ENCODE data around the gene MTMR2. TPM values are rescaled to one million over a fixed set of nuclear protein-coding genes. Genes with fewer than 3 reads are reported as not detected.

The MTMR2 gene
- total RNA-seq, 1 donor from 2014 or later: 45.0 TPM

- Mint-ChIP-seq H3K27me3 (no peaks in the 10 kb centered on the region), H3K27ac (peak overlapping the region; percentile 50), H3K9me3 (ENCODE audit: low read depth) (no peaks in the 10 kb centered on the region), H3K36me3 (ENCODE audit: insufficient read depth) (peaks cover 6% of the 10 kb centered on the region), H3K4me3 (ENCODE audit: low read depth) (no peak overlapping the region), H3K4me1 (ENCODE audit: low read depth) (peaks cover 7% of the 10 kb centered on the region)
- DNase-seq (ENCODE audit: low spot score, unreplicated experiment): no peak
- TF ChIP-seq, protein P1, sequence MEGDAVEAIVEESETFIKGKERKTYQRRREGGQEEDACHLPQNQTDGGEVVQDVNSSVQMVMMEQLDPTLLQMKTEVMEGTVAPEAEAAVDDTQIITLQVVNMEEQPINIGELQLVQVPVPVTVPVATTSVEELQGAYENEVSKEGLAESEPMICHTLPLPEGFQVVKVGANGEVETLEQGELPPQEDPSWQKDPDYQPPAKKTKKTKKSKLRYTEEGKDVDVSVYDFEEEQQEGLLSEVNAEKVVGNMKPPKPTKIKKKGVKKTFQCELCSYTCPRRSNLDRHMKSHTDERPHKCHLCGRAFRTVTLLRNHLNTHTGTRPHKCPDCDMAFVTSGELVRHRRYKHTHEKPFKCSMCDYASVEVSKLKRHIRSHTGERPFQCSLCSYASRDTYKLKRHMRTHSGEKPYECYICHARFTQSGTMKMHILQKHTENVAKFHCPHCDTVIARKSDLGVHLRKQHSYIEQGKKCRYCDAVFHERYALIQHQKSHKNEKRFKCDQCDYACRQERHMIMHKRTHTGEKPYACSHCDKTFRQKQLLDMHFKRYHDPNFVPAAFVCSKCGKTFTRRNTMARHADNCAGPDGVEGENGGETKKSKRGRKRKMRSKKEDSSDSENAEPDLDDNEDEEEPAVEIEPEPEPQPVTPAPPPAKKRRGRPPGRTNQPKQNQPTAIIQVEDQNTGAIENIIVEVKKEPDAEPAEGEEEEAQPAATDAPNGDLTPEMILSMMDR (IDR thresholded peaks at IDR 0.05; ENCODE audit: unreplicated experiment): no peak
Measured at GRCh38 chr11:95853862-95854261, 70.0 kb downstream of the MTMR2 start.

GRCh38 chr11:95853138-95853537, 70.8 kb downstream of the MTMR2 start:
- peaks cover 4% of the 10 kb centered on the region for H3K36me3 Mint-ChIP-seq (ENCODE audit: insufficient read depth)
- no peak overlapping the region for H3K27ac Mint-ChIP-seq
- H3K27me3 Mint-ChIP-seq: no peaks in the 10 kb centered on the region
- H3K9me3 Mint-ChIP-seq (ENCODE audit: low read depth): no peaks in the 10 kb centered on the region
- TF ChIP-seq, protein P1 (IDR thresholded peaks at IDR 0.05; ENCODE audit: unreplicated experiment): no peak
- H3K4me1 Mint-ChIP-seq (ENCODE audit: low read depth): peaks cover 7% of the 10 kb centered on the region
- DNase-seq (ENCODE audit: low spot score, unreplicated experiment): no peak
- H3K4me3 Mint-ChIP-seq (ENCODE audit: low read depth): no peak overlapping the region

DNA sequence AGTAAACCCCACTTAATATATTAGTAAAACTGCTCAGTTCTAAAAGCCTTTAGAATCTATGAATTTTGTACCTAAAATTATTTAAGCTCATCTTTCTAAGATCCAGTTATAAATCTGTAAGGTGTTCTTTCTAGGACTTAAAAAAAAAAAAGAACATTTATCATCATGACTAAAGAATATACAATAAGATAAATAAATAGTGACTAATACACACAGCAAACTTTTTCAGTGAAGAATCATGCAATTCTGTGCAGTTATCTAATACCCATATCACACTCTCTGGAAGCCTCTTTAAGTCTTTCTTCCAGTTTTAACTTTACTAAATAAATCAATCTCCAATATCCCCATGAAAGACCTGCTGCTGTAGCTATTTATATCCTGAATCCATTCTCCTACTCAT, 73.8 kb downstream of the MTMR2 start:
- H3K4me1 Mint-ChIP-seq (ENCODE audit: low read depth): peaks cover 14% of the 10 kb centered on the region
- no peaks in the 10 kb centered on the region for H3K9me3 Mint-ChIP-seq (ENCODE audit: low read depth)
- no peak for DNase-seq (ENCODE audit: low spot score, unreplicated experiment)
- H3K36me3 Mint-ChIP-seq (ENCODE audit: insufficient read depth): peaks cover 5% of the 10 kb centered on the region
- TF ChIP-seq, protein P1 (IDR thresholded peaks at IDR 0.05; ENCODE audit: unreplicated experiment): no peak
- H3K27ac Mint-ChIP-seq: no peak overlapping the region
- H3K27me3 Mint-ChIP-seq: no peaks in the 10 kb centered on the region
- no peak overlapping the region for H3K4me3 Mint-ChIP-seq (ENCODE audit: low read depth)

DNA sequence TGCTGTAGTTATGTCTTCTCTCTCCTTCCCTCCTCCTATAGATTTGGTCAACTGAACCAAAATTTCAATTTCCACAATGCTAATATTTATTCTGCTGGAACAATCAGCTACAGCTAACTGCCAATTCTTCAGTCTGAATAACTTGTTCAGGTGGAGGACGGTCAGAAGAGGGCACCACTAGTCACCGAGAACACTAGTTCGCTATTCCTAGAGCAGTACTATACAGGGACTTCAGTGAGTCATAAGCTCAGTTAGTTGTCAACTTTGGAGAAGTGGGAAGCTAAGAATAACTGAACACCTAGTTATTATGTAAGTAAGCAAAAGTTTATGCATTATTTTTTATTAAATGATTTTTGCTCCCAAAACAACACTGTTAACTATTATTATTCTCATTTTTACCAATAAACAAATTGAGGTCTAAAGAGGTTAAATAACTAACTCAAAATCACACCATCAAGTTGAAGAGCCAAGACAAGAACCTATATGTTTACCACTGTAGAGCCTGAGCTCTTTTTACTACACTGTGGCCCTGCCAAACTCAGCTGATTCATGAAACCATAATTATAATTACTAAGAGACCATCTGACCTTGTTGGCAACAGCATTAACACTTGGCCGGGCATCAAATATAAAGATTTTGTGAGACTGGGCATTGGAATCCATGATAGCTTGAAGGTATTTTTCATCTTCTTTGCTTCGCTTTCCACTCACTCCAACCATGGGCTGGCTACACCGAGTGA, 74.7 kb downstream of the MTMR2 start:
- Mint-ChIP-seq H3K4me3 (ENCODE audit: low read depth) (no peak overlapping the region), H3K4me1 (ENCODE audit: low read depth) (peaks cover 12% of the 10 kb centered on the region), H3K36me3 (ENCODE audit: insufficient read depth) (peaks cover 8% of the 10 kb centered on the region), H3K9me3 (ENCODE audit: low read depth) (no peaks in the 10 kb centered on the region), H3K27ac (no peak overlapping the region), H3K27me3 (no peaks in the 10 kb centered on the region)
- no peak for DNase-seq (ENCODE audit: low spot score, unreplicated experiment)
- TF ChIP-seq, protein P1 (IDR thresholded peaks at IDR 0.05; ENCODE audit: unreplicated experiment): peak; percentile 54

DNA sequence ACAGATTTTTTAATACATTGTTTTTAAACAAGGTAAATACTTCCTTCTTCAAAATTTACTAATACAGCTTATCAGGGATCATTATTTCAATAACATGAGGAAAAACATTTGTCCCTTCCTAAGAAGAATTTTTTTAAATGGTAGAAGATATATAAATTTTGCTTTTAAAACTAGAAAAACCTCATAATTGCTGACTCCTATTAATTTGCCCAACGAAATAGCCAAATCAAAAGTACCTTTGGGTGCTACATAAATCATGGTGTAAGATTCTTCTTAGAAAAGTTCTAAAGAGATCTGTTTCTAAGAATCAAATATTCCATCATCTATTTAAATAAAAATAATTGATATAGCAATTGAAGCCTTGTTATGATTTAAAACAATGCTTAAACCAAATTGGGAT, 78.7 kb downstream of the MTMR2 start:
- Mint-ChIP-seq H3K27ac (no peak overlapping the region), H3K36me3 (ENCODE audit: insufficient read depth) (peaks cover 12% of the 10 kb centered on the region), H3K9me3 (ENCODE audit: low read depth) (no peaks in the 10 kb centered on the region), H3K27me3 (no peaks in the 10 kb centered on the region), H3K4me3 (ENCODE audit: low read depth) (no peak overlapping the region), H3K4me1 (ENCODE audit: low read depth) (peaks cover 8% of the 10 kb centered on the region)
- DNase-seq (ENCODE audit: low spot score, unreplicated experiment): no peak
- TF ChIP-seq, protein P1 (IDR thresholded peaks at IDR 0.05; ENCODE audit: unreplicated experiment): no peak
